Measurements from ENCODE around the gene KCNIP1.

The KCNIP1 gene

DNA sequence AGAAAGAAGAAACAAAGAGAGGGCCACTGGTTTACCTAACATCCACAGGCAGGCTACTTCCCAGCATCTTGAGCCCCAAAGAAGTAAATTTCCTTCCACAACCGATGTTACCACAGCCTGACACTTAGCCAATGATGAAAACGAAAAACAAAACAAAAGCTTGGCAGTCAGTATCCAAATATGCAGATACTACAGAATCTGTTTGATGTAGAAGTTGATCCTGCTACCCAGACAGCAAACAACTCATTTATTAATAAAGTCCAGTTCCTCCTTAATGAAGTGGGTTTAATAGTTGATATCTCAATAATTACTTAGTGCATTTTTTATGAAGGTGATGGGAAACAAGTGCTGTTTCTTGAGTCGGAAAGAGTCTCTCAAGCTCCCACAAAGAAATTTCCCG is 212.6 kb downstream of the KCNIP1 start:
- no peak for DNase-seq (ENCODE audit: low spot score)

- no peak for DNase-seq (ENCODE audit: low spot score)
Observed at GRCh38 chr5:170719551-170719950, 215.7 kb downstream of the KCNIP1 start.

GRCh38 chr5:170720179-170720578 is 216.4 kb downstream of the KCNIP1 start:
- no peak for DNase-seq (ENCODE audit: low spot score)

DNA sequence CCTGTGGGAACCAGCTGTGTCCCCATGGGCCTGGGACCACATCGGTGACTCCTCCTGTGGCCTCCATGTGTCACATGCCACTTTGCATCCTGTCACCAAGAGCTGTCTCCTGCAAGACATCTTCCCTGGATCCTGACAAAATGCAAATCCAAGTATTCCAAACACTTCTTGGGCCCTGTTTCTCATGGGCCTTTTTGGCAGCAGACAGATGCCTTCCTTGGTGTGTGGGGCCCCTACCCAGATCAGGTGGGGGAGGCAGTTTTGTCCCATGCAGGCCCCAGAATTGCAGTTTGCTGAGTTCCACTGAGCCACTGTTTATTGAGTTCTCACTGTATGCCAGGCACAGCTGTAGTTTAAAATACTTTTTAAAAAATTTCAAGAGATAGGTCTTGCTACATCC is 217.2 kb downstream of the KCNIP1 start:
- no peak for DNase-seq (ENCODE audit: low spot score)

GRCh38 chr5:170721681-170722080 is 217.9 kb downstream of the KCNIP1 start:
- DNase-seq (ENCODE audit: low spot score): no peak

DNA sequence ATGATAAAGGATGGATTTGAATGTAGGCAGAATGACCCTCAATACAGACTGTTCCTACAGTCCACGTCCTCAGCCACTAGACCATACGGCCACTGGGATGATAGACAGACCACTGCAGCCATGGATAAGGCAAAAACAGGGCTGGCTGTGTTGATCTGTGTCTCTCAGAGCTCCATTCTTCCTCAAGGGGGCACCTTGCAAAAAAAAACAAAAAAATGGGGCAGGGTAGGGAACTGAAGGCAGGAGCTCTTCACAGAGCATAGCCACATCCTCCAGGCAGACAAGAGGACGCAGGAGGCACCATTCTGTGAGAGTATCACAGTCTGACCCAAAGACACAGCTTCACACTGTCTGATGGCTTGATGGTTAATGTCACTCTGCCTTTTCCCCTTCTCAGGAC is 218.5 kb downstream of the KCNIP1 start:
- DNase-seq (ENCODE audit: low spot score): no peak

- DNase-seq (ENCODE audit: low spot score): no peak
Observed at GRCh38 chr5:170731052-170731451, 227.2 kb downstream of the KCNIP1 start.

GRCh38 chr5:170732685-170733084 is 228.9 kb downstream of the KCNIP1 start:
- no peak for DNase-seq (ENCODE audit: low spot score)

GRCh38 chr5:170736966-170737365 is 233.1 kb downstream of the KCNIP1 start:
- no peak for DNase-seq (ENCODE audit: low spot score)

GRCh38 chr5:170737591-170737990 is 233.8 kb downstream of the KCNIP1 start:
- DNase-seq (ENCODE audit: low spot score): no peak

GRCh38 chr5:170738840-170739239 is 235.0 kb downstream of the KCNIP1 start:
- no peak for DNase-seq (ENCODE audit: low spot score)

GRCh38 chr5:170739446-170739845 is 235.6 kb downstream of the KCNIP1 start:
- no peak for DNase-seq (ENCODE audit: low spot score)

GRCh38 chr5:170740551-170741205 is 236.9 kb downstream of the KCNIP1 start:
- DNase-seq (ENCODE audit: low spot score): no peak

DNA sequence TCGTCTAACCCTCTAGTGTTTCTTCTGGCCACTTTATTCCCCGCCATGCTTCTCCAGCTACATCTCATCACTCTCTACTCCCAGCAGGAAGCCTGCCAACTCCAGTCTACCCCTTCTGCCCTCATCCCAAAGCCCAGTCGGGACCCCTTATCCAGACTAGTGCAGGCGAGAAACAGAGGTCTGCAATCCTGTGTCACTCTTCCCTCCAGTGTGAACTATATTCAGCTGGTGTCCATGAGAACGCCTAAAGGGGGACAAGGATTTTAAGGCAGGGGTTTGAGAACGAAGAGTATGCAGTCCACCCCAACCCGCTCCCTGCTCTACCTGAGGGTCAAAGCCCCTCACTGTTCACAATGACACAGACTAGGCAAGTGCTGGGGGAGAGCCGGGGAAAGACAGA is 238.0 kb downstream of the KCNIP1 start:
- DNase-seq (ENCODE audit: low spot score): no peak

DNA sequence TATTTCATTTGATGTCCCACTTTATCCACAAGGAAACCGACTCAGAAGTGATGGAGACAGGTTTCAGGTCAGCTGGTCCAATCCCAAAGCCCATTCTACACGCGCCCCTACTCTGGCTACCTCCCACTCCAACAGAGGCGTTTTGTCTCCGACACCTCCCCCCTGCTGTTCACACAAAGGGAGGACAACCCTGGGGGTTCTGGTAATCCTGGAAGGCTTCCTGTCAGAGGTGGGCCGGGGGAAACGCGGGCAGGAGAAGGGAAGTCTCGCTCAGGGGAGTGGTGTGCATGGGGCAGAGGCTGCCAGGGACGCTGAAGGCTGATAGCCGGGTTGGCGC is 240.0 kb downstream of the KCNIP1 start:
- DNase-seq (ENCODE audit: low spot score): no peak

GRCh38 chr5:170745481-170746071 is 241.8 kb downstream of the KCNIP1 start:
- no peak for DNase-seq (ENCODE audit: low spot score)

DNA sequence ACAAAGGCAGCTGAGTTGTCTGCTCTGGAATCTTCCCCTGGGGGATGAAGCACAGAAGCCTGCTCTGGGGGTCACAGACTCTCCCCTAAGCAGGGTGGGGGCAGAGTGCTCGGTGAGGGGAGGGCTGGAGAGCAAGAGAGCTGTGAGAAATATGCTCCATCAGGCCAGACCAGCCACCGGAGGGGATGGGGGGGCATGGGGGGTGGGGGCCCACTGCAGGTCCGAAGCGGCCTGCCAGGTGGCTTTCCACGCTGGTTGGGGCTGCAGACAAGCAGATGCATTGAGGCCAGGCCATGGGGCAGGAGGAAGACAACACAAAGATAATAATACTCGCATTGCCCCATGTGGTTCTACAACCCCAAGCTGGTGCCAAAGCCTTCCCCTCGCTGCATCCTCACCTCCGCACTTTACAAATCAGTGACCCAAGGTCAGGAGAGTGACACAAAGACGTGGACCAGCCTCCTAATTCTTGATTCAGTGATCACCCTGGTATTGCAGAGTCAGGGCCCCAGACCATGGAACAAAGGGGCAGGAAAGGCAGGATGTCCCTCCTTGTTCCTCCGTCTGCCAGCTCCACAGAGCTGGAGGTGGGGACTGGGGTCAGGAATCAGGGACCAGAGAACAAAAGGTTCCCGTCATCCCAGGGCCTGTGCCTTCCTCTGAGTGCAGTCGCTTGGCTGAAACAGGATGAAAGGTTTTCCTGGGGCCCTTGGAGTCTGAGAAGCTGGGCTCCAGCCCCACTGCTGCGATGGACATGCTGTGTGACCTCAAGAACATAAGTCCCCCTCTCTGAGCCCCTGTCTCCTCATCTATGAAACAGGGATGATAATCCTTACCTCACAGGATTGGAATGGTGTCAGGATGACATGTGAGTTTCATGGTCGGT is 242.5 kb downstream of the KCNIP1 start:
- DNase-seq (ENCODE audit: low spot score): no peak

GRCh38 chr5:170746961-170747340 is 243.1 kb downstream of the KCNIP1 start:
- DNase-seq (ENCODE audit: low spot score): no peak

GRCh38 chr5:170747357-170747756 is 243.5 kb downstream of the KCNIP1 start:
- DNase-seq (ENCODE audit: low spot score): no peak

DNA sequence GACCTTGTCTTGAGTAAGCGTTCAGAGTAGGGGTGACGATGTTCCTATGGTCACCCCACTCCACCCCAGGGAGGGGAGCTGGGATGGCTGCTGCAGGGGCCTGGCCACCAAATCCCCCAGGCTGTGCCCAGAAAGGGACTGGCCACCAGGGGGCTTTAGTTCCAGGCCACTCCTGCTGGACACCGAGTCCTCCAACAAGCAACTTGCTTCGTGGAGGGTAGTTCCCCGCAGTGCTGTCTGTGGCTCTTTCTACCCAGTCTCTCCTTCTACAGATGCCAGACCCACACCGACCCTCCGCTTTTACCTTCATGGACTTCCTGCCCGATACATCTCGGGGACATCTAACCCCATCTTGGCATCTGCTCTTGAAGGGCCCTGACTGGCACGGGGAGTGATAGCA is 244.0 kb downstream of the KCNIP1 start:
- no peak for DNase-seq (ENCODE audit: low spot score)

DNA sequence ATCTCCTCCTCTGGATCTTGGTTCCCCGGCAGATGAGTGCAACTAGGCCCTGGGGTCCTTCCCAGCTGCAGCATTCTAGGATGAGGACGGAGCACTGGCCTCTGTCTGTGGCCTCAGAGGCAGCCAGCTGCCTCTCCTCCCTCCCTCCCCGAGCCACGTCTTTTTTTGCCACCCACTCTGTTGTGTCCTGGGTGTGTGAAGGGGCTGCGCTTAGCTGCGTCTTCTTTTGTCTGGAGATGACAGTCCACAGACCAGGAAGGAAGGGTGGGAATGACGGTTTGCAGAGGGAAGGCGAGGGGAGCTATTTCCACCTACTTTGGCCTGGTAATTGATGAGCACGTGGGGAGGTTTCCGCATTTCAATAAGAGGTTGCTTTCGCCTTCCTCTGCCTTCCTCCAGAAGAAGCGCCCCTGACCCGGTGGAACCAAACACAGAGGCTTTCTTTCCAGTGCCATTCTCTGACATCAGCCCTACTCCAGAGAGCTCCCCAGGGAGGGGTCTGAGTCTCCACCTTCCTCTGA is 245.2 kb downstream of the KCNIP1 start:
- DNase-seq (ENCODE audit: low spot score): no peak

- DNase-seq (ENCODE audit: low spot score): no peak
Observed at GRCh38 chr5:170749911-170750431, 246.2 kb downstream of the KCNIP1 start.

- no peak for DNase-seq (ENCODE audit: low spot score)
Observed at GRCh38 chr5:170750791-170751190, 247.0 kb downstream of the KCNIP1 start.

All from AG08396 (cell line).